Keratinocyte (primary cell): Measurements from ENCODE around the gene ITGA11. TPM values are rescaled to one million over a fixed set of nuclear protein-coding genes. Genes with fewer than 3 reads are reported as not detected.

Source experiments
- DNase-seq: peaks from one replicate; pipeline ENCODE4 v3.0.0-alpha.2; 2011; ENCODE audit warnings: low read depth, missing footprints, low spot score
- FAIRE-seq: peaks from 2 replicates; lab custom pipeline; 2011; peaks lifted over from hg19 to GRCh38; lab: Jason Lieb, UNC
- H2AFZ ChIP-seq: 2 replicates; pipeline ENCODE4 v1.6.0; 2012; ENCODE audit warnings: low read length, control low read depth, inconsistent platforms; ENCODE audit not compliant: control insufficient read depth
- H3K27ac ChIP-seq: 2 replicates; pipeline ENCODE4 v1.5.1; 2011; ENCODE audit warnings: low read length; ENCODE audit not compliant: control insufficient read depth, insufficient read depth
- H3K27me3 ChIP-seq: 3 replicates; pipeline ENCODE4 v1.6.0; 2011; ENCODE audit warnings: low read length; ENCODE audit not compliant: control insufficient read depth, insufficient read depth; ENCODE audit errors: extremely low read depth
- H3K36me3 ChIP-seq, 2 experiments: 2 replicates in 1 of 2; 3 replicates in 1 of 2; pipeline ENCODE4 v1.5.1; 2011; ENCODE audit warnings: low read length in 2 of 2, mild to moderate bottlenecking in 1 of 2; ENCODE audit not compliant: control insufficient read depth in 2 of 2, insufficient read depth in 2 of 2; ENCODE audit errors: extremely low read depth in 1 of 2
- H3K4me1 ChIP-seq: 3 replicates; pipeline ENCODE4 v1.5.1; 2011; ENCODE audit warnings: low read length; ENCODE audit not compliant: control insufficient read depth, insufficient read depth; ENCODE audit errors: extremely low read depth
- H3K4me2 ChIP-seq: 3 replicates; pipeline ENCODE4 v1.6.0; 2011; ENCODE audit warnings: low read depth, low read length; ENCODE audit not compliant: control insufficient read depth, insufficient read depth; ENCODE audit errors: extremely low read depth
- H3K4me3 ChIP-seq, 3 experiments: fragments of 200-600 bp in 1 of 3; sonication (generic) in 1 of 3; 2 replicates in 2 of 3; 3 replicates in 1 of 3; pipeline ENCODE4 v1.5.1; 2011 to 2016; ENCODE audit warnings: low read length in 3 of 3, mild to moderate bottlenecking in 3 of 3, control low read depth in 2 of 3, inconsistent platforms in 1 of 3, low read depth in 1 of 3, mixed read lengths in 1 of 3, mixed run types in 1 of 3, moderate library complexity in 1 of 3; ENCODE audit not compliant: control insufficient read depth in 2 of 3, insufficient read depth in 2 of 3; ENCODE audit errors: extremely low read depth in 1 of 3
- H3K79me2 ChIP-seq: 2 replicates; pipeline ENCODE4 v1.6.0; 2012; ENCODE audit warnings: low read length; ENCODE audit not compliant: control insufficient read depth, insufficient read depth
- H3K9ac ChIP-seq: 3 replicates; pipeline ENCODE4 v1.6.0; 2011; ENCODE audit warnings: low read length; ENCODE audit not compliant: control insufficient read depth, insufficient read depth; ENCODE audit errors: extremely low read depth
- H3K9me1 ChIP-seq: 3 replicates; pipeline ENCODE4 v1.6.0; 2011; ENCODE audit warnings: low read length; ENCODE audit not compliant: control insufficient read depth, insufficient read depth; ENCODE audit errors: extremely low read depth
- H3K9me3 ChIP-seq: 2 replicates; pipeline ENCODE4 v1.5.1; 2012; ENCODE audit warnings: low read depth, low read length; ENCODE audit not compliant: control insufficient read depth
- H4K20me1 ChIP-seq: 3 replicates; pipeline ENCODE4 v1.6.0; 2011; ENCODE audit warnings: low read length; ENCODE audit not compliant: control insufficient read depth, insufficient read depth; ENCODE audit errors: extremely low read depth
- CTCF ChIP-seq, 3 experiments: IDR thresholded peaks in 1 of 3; conservative IDR thresholded peaks in 1 of 3; optimal IDR thresholded peaks in 1 of 3; 2 replicates in 2 of 3; 3 replicates in 1 of 3; pipeline versions ENCODE3 to v1.5.1; 2011; ENCODE audit warnings: low read length in 3 of 3, mild to moderate bottlenecking in 3 of 3, moderate library complexity in 2 of 3, control low read depth in 1 of 3, inconsistent platforms in 1 of 3; ENCODE audit not compliant: insufficient read depth in 2 of 3; ENCODE audit errors: extremely low read depth in 1 of 3
- EZH2 ChIP-seq: IDR thresholded peaks from one replicate; pipeline ENCODE4 v1.6.1; 2012; ENCODE audit warnings: inconsistent platforms, mild to moderate bottlenecking, low read length, moderate library complexity
- dilution Hi-C: fragments of 300-500 bp; cut with MboI; formaldehyde crosslinking; loops from one replicate; pipeline ENCODE4 v1.7.0; 2020; ENCODE audit warnings: low sequenced_read_pairs; ENCODE audit not compliant: extremely low pct_ligation_motif_present
- polyA plus RNA-seq, 5 experiments: library from polyadenylated mRNA; depleted of rRNA in 3 of 5; stranded (reverse) in 3 of 5; stranded (forward) in 1 of 5; unstranded in 1 of 5; fragments of >200 nt; gene quantifications; 1 replicate in 1 of 5; 2 replicates in 3 of 5; 3 replicates in 1 of 5; pipeline versions ENCODE4 v1.2.1 to v1.2.3, GENCODE V29; 2011 to 2012; ENCODE audit warnings: missing spikeins in 2 of 5, low read depth in 1 of 5, low replicate concordance in 1 of 5

The ITGA11 gene
- polyA plus RNA-seq, 1 donor (not counting 4 experiments of a cell fraction or from before 2014, with no cell fraction given): not detected

GRCh38 chr15:68404056-68404798 is 27.7 kb downstream of the ITGA11 start:
- H3K4me1 ChIP-seq: no peaks in the 10 kb centered on the region
- H3K9me3 ChIP-seq: no peaks in the 10 kb centered on the region
- no peaks in the 10 kb centered on the region for H3K79me2 ChIP-seq
- H2AFZ ChIP-seq: no peak overlapping the region
- no peaks in the 10 kb centered on the region for H3K36me3 ChIP-seq
- H3K27me3 ChIP-seq: peaks cover 11% of the 10 kb centered on the region
- H3K4me3 ChIP-seq: no peak overlapping the region
- no peak for FAIRE-seq
- DNase-seq: no peak
- no peaks in the 10 kb centered on the region for H4K20me1 ChIP-seq
- no peak overlapping the region for H3K27ac ChIP-seq
- H3K9me1 ChIP-seq: no peaks in the 10 kb centered on the region
- no peak overlapping the region for H3K9ac ChIP-seq
- dilution Hi-C loops: no loop called here
- TF ChIP-seq EZH2: no peak
- no peak for TF ChIP-seq CTCF (optimal IDR thresholded peaks at IDR 0.05 in 1 of 3, IDR thresholded peaks at IDR 0.05 in 1 of 3, conservative IDR thresholded peaks at IDR 0.05 in 1 of 3; ENCODE audit: extremely low read depth in 1 of 3, insufficient read depth in 2 of 3, low read length in 3 of 3)
- no peak overlapping the region for H3K4me2 ChIP-seq

GRCh38 chr15:68403161-68403941 is 28.6 kb downstream of the ITGA11 start:
- TF ChIP-seq EZH2 (no peak), CTCF (optimal IDR thresholded peaks at IDR 0.05 in 1 of 3, IDR thresholded peaks at IDR 0.05 in 1 of 3, conservative IDR thresholded peaks at IDR 0.05 in 1 of 3; ENCODE audit: extremely low read depth in 1 of 3, insufficient read depth in 2 of 3, low read length in 3 of 3) (no peak)
- Histone ChIP-seq H3K4me1 (no peaks in the 10 kb centered on the region), H4K20me1 (no peaks in the 10 kb centered on the region), H2AFZ (no peak overlapping the region), H3K9me3 (no peaks in the 10 kb centered on the region), H3K4me2 (no peak overlapping the region), H3K27me3 (peaks cover 4% of the 10 kb centered on the region), H3K79me2 (no peaks in the 10 kb centered on the region), H3K9ac (no peak overlapping the region), H3K9me1 (no peaks in the 10 kb centered on the region), H3K36me3 (no peaks in the 10 kb centered on the region), H3K4me3 (no peak overlapping the region), H3K27ac (no peak overlapping the region)
- FAIRE-seq (no peak), DNase-seq (no peak)
- dilution Hi-C loops: no loop called here
